Cardiac muscle cell (in vitro differentiated cells and primary cell): Measurements from ENCODE around the gene RIPK3. TPM values are rescaled to one million over a fixed set of nuclear protein-coding genes. Genes with fewer than 3 reads are reported as not detected.
"Not testable (repeated sequence)": the region's sequence is repeated elsewhere in the genome, so short reads cannot be mapped to it uniquely, and the experiment has no call there.

Experiments used
- DNase-seq, 2 donors: peaks; one replicate each; pipeline versions ENCODE4 v3.0.0 to v3.0.0-alpha.2; 2010 to 2017; ENCODE audit warnings: low read depth in 1 of 2, low spot score in 1 of 2
- H3K27ac ChIP-seq: fragments of 200-600 bp; sonication (generic); 2 replicates; pipeline ENCODE4 v1.5.1; 2016
- H3K27me3 ChIP-seq: fragments of 200-600 bp; sonication (generic); 2 replicates; pipeline ENCODE4 v1.6.0; 2016; ENCODE audit warnings: control low read depth
- H3K36me3 ChIP-seq: fragments of 200-600 bp; sonication (generic); 2 replicates; pipeline ENCODE4 v1.5.1; 2016; ENCODE audit warnings: control low read depth
- H3K4me1 ChIP-seq: fragments of 200-600 bp; sonication (generic); 2 replicates; pipeline ENCODE4 v1.8.1; 2017; ENCODE audit warnings: low read depth, mild to moderate bottlenecking, mixed run types
- H3K4me3 ChIP-seq: fragments of 200-600 bp; sonication (generic); 2 replicates; pipeline ENCODE4 v1.5.1; 2016; ENCODE audit warnings: mild to moderate bottlenecking
- H3K9me3 ChIP-seq: fragments of 200-600 bp; sonication (generic); 2 replicates; pipeline ENCODE4 v1.5.1; 2017; ENCODE audit warnings: low read depth, mild to moderate bottlenecking, control low read depth
- polyA plus RNA-seq: library from polyadenylated mRNA; unstranded; fragments of >200 nt; fragmentation: Nextera tagmentation; extraction: Ambion mirVana; gene quantifications from 2 replicates; pipeline ENCODE4 v1.2.1, GENCODE V29; 2016
- total RNA-seq: library from RNA; depleted of rRNA; stranded (reverse); fragments of >200 nt; gene quantifications from 2 replicates; pipeline ENCODE4 v1.2.3, GENCODE V29; 2016
- TF ChIP-seq, protein P1 (sequence below): IDR thresholded peaks from 2 replicates; pipeline ENCODE4 v1.5.1; 2012; ENCODE audit warnings: low read depth, mild to moderate bottlenecking, low read length

Gene RIPK3
- total and polyA plus RNA-seq, 2 experiments from 2014 or later = 0.24 TPM; not detected in 1

DNA sequence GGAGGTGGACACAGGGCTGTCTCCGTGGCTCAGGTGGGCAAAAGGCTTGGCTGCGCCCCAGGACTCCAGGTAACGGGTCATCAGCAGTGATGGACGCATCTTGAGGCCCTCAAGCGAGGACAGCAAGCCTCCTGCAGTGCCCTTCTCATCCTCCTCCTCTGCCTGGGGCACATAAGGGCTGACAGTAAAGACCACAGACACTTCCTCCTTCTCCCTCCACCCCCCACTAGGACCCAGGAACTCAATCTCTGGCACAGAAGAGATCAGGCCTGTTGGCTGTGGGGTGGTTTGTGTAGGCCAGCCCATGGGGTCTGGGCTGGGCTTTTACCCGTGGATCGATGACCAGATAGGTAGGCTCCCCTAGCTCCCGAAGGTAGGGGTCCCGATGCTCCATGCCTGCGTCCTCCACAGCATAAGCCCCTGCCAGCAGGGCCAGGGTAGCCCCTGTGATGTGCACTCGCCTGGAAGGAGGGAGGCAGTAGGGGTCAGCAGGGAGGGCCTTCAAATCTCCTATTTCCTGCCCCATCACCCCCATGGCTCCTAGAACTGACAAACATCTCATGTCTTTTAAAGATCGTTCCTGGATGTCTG lies 10.6 kb downstream of the RIPK3 start:
- Histone ChIP-seq H3K4me1 (peaks cover 7% of the 10 kb centered on the region), H3K36me3 (no peaks in the 10 kb centered on the region), H3K9me3 (no peaks in the 10 kb centered on the region), H3K27ac (no peak overlapping the region), H3K4me3 (no peak overlapping the region), H3K27me3 (peaks cover 44% of the 10 kb centered on the region)
- TF ChIP-seq, protein P1, sequence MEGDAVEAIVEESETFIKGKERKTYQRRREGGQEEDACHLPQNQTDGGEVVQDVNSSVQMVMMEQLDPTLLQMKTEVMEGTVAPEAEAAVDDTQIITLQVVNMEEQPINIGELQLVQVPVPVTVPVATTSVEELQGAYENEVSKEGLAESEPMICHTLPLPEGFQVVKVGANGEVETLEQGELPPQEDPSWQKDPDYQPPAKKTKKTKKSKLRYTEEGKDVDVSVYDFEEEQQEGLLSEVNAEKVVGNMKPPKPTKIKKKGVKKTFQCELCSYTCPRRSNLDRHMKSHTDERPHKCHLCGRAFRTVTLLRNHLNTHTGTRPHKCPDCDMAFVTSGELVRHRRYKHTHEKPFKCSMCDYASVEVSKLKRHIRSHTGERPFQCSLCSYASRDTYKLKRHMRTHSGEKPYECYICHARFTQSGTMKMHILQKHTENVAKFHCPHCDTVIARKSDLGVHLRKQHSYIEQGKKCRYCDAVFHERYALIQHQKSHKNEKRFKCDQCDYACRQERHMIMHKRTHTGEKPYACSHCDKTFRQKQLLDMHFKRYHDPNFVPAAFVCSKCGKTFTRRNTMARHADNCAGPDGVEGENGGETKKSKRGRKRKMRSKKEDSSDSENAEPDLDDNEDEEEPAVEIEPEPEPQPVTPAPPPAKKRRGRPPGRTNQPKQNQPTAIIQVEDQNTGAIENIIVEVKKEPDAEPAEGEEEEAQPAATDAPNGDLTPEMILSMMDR = no peak
- no peak for DNase-seq

DNA sequence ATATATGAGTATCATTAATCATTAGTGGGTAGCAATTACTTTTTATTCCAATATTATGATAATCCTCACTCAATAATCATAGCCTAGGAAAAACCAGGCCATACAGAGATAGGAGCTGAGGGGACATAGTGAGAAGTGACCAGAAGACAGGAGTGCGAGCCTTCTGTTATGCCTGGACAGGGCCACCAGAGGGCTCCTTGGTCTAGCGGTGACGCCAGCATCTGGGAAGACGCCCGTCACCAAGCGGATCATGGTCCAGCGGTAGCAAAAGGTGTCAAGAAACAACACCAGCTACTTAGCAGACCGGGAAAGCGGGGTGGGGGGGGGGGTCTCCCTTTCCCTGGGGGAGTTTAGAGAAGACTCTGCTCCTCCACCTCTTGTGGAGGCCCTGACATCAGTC lies 11.9 kb downstream of the RIPK3 start:
- H3K4me3 ChIP-seq, H3K36me3 ChIP-seq, H3K4me1 ChIP-seq, H3K9me3 ChIP-seq, H3K27ac ChIP-seq: not testable (repeated sequence)
- H3K27me3 ChIP-seq = peaks cover 31% of the 10 kb centered on the region
- TF ChIP-seq, protein P1 = peak; percentile 43
- peak in 1 of 2 donors; percentile 36 for DNase-seq

DNA sequence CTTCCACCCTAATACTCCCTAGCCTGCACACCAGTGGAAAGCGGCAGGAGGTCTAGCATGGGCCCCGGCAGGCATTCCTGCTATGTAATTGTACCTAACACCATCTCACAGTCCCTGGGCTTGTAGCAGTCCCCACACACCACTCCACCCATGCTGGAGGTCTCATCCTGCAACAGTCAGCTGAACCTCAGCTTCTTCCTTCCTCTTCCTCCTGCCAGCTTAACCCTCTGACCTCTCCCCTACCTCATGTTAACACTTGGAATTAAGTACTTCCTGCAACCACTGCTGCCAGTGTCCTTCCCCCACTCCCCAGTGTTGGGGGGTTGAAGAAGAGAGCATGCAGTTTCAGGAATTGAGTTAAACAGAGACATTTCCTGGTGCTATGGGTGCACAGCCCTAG lies 12.5 kb downstream of the RIPK3 start:
- Histone ChIP-seq H3K36me3 (no peaks in the 10 kb centered on the region), H3K27ac (no peak overlapping the region), H3K4me1 (peaks cover under 1% of the 10 kb centered on the region), H3K4me3 (no peak overlapping the region), H3K27me3 (peaks cover 25% of the 10 kb centered on the region), H3K9me3 (no peaks in the 10 kb centered on the region)
- TF ChIP-seq, protein P1 = no peak
- no peak for DNase-seq

DNA sequence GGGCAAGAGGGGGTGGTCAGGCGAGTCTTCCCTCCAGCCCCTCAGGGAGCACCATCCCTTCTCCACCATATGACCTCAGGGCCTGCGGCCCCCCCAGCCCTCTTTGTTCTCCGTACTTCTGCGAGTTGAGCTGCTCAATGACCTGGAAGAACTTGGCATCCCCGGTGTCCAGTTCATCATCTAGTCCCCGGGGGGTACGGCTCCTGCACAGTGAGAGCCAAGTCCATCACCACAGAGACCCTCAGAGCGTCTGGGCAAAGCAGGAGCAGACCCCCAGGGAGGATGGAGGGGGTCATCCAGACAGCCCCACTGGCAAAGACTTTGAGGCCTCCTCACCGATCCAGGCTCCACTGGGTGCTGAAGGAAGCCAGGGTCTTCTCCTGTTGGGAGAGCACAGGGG lies 13.8 kb downstream of the RIPK3 start:
- Histone ChIP-seq H3K36me3 (no peaks in the 10 kb centered on the region), H3K27me3 (peaks cover 13% of the 10 kb centered on the region), H3K9me3 (no peaks in the 10 kb centered on the region), H3K4me1 (peaks cover 7% of the 10 kb centered on the region), H3K4me3 (no peak overlapping the region), H3K27ac (no peak overlapping the region)
- TF ChIP-seq, protein P1 = no peak
- no peak for DNase-seq

DNA sequence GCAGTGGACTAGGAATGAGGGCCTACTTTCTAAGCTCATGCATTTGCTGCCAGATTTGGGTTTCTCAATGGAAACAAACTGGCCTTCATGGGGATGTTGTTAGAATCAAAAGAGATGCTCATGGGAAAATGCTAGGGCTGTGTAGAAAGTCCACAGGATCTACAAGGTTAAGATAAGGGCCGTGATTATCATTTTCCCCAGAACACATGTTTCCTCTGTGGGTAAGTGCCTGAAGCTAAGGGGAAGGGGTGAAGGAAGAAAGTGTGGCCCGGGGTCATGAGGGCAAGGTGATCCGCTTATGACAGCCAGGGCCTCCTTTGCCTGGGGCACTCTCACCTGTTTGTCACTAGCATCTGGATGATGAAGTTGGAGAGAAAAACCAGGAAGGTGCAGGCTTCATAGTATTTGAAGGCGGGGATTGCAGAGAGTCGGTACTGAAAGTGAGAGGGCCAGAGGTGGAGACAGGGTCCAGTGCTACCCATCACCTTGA lies 14.7 kb downstream of the RIPK3 start:
- no peak for DNase-seq
- Histone ChIP-seq H3K4me3 (no peak overlapping the region), H3K9me3 (no peaks in the 10 kb centered on the region), H3K27ac (no peak overlapping the region), H3K27me3 (peaks cover 5% of the 10 kb centered on the region), H3K4me1 (peaks cover 7% of the 10 kb centered on the region), H3K36me3 (no peaks in the 10 kb centered on the region)
- TF ChIP-seq, protein P1 = no peak

DNA sequence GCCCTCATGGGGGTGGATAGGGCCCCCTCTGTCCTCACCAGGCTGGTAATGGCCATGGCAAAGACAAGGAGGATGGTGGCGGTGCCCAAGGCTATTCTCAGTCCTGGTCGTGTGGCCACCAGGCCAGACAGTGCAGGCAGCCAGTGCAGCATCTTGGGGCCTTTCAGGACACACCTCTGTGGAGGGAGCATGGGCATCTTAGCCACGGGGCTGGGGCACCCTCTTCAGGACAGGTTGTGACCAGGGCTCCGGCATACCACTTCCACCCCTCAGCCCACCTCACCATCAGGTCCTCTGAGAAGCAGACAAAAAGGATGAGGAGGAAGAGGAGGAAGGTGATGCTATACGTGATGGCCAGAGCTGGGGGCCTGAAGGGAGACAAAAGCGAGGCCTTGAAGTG lies 15.8 kb downstream of the RIPK3 start:
- TF ChIP-seq, protein P1 = no peak
- Histone ChIP-seq H3K4me3 (no peak overlapping the region), H3K27me3 (no peaks in the 10 kb centered on the region), H3K27ac (no peak overlapping the region), H3K4me1 (peaks cover 7% of the 10 kb centered on the region), H3K9me3 (no peaks in the 10 kb centered on the region), H3K36me3 (no peaks in the 10 kb centered on the region)
- no peak for DNase-seq
